Measurements from ENCODE around the gene MCM9.

MCM9 gene

GRCh38 chr6:118890997-118891790 lies 43.8 kb downstream of the MCM9 start:
- peak overlapping the region; percentile 18 for H3K9ac ChIP-seq (ENCODE audit: low read depth, low read length)
- H3K4me1 ChIP-seq (ENCODE audit: control insufficient read depth, insufficient read depth, low read length) = no peaks in the 10 kb centered on the region
- no peaks in the 10 kb centered on the region for H3K9me3 ChIP-seq (ENCODE audit: control insufficient read depth, insufficient read depth, low read length)
- no peak overlapping the region for H3K4me3 ChIP-seq (ENCODE audit: low read depth, low read length)
- no peaks in the 10 kb centered on the region for H3K27me3 ChIP-seq (ENCODE audit: control insufficient read depth, insufficient read depth, low read length)
- H3K36me3 ChIP-seq (ENCODE audit: control insufficient read depth, insufficient read depth, low read length) = no peaks in the 10 kb centered on the region

- Histone ChIP-seq H3K4me1 (ENCODE audit: control insufficient read depth, insufficient read depth, low read length) (no peaks in the 10 kb centered on the region), H3K9ac (ENCODE audit: low read depth, low read length) (no peak overlapping the region)
Observed at GRCh38 chr6:118889163-118889562, 45.8 kb downstream of the MCM9 start.

DNA sequence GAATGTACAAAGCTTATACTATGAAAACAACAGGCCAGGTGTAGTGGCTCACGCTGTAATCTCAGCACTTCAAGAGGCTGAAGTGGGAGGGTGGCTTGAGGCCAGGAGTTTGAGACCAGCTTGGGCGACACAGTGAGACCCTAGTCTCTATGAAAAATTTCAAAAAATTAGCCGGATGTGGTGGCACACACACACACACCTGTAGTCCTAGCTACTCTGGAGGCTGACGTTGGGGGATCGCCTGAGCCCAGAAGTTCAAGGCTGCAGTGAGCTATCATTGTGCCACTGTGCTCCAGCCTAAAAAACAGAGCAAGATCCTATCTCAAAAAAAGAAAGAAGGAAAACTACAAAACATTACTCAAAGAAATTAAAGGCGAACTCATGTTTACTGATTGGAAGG lies 48.3 kb downstream of the MCM9 start:
- Histone ChIP-seq H3K4me3 (ENCODE audit: low read depth, low read length) (no peak overlapping the region), H3K27me3 (ENCODE audit: control insufficient read depth, insufficient read depth, low read length) (no peaks in the 10 kb centered on the region), H3K4me1 (ENCODE audit: control insufficient read depth, insufficient read depth, low read length) (peaks cover 10% of the 10 kb centered on the region), H3K9ac (ENCODE audit: low read depth, low read length) (no peak overlapping the region), H3K36me3 (ENCODE audit: control insufficient read depth, insufficient read depth, low read length) (no peaks in the 10 kb centered on the region), H3K9me3 (ENCODE audit: control insufficient read depth, insufficient read depth, low read length) (no peaks in the 10 kb centered on the region)

More at GRCh38 chr6:118889163-118889562, 45.8 kb downstream of the MCM9 start:
- Histone ChIP-seq H3K4me3 (ENCODE audit: low read depth, low read length) (no peak overlapping the region), H3K36me3 (ENCODE audit: control insufficient read depth, insufficient read depth, low read length) (no peaks in the 10 kb centered on the region), H3K9me3 (ENCODE audit: control insufficient read depth, insufficient read depth, low read length) (no peaks in the 10 kb centered on the region), H3K27me3 (ENCODE audit: control insufficient read depth, insufficient read depth, low read length) (no peaks in the 10 kb centered on the region)

GRCh38 chr6:118882314-118882905 lies 52.5 kb downstream of the MCM9 start:
- no peak overlapping the region for H3K9ac ChIP-seq (ENCODE audit: low read depth, low read length)
- peaks cover 11% of the 10 kb centered on the region for H3K4me1 ChIP-seq (ENCODE audit: control insufficient read depth, insufficient read depth, low read length)

GRCh38 chr6:118881440-118882313 lies 53.3 kb downstream of the MCM9 start:
- Histone ChIP-seq H3K9me3 (ENCODE audit: control insufficient read depth, insufficient read depth, low read length) (no peaks in the 10 kb centered on the region), H3K9ac (ENCODE audit: low read depth, low read length) (no peak overlapping the region), H3K27me3 (ENCODE audit: control insufficient read depth, insufficient read depth, low read length) (no peaks in the 10 kb centered on the region), H3K4me1 (ENCODE audit: control insufficient read depth, insufficient read depth, low read length) (peaks cover 11% of the 10 kb centered on the region), H3K36me3 (ENCODE audit: control insufficient read depth, insufficient read depth, low read length) (no peaks in the 10 kb centered on the region), H3K4me3 (ENCODE audit: low read depth, low read length) (no peak overlapping the region)

More at GRCh38 chr6:118882314-118882905, 52.5 kb downstream of the MCM9 start:
- no peaks in the 10 kb centered on the region for H3K9me3 ChIP-seq (ENCODE audit: control insufficient read depth, insufficient read depth, low read length)
- H3K36me3 ChIP-seq (ENCODE audit: control insufficient read depth, insufficient read depth, low read length) = no peaks in the 10 kb centered on the region
- no peaks in the 10 kb centered on the region for H3K27me3 ChIP-seq (ENCODE audit: control insufficient read depth, insufficient read depth, low read length)
- H3K4me3 ChIP-seq (ENCODE audit: low read depth, low read length) = no peak overlapping the region

DNA sequence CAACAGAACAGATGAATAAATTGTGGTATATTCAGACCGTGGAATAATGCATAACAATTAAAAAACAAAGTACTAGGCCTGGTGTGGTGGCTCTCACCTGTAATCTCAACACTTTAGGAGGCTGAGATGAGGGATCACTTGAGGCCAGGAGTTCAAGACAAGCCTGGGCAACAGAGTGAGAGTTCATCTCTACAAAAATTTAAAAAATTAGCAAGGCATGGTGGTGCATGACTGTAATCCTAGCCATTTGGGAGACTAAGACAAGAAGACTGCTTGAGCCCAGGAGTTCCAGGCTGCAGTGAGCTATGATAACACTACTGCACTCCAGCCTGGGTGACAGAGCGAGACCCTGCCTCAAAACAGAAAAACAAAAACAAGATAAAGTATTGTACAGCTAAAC lies 57.2 kb downstream of the MCM9 start:
- Histone ChIP-seq H3K4me1 (ENCODE audit: control insufficient read depth, insufficient read depth, low read length) (peaks cover 11% of the 10 kb centered on the region), H3K4me3 (ENCODE audit: low read depth, low read length) (no peak overlapping the region), H3K9me3 (ENCODE audit: control insufficient read depth, insufficient read depth, low read length) (no peaks in the 10 kb centered on the region), H3K9ac (ENCODE audit: low read depth, low read length) (no peak overlapping the region), H3K27me3 (ENCODE audit: control insufficient read depth, insufficient read depth, low read length) (no peaks in the 10 kb centered on the region), H3K36me3 (ENCODE audit: control insufficient read depth, insufficient read depth, low read length) (no peaks in the 10 kb centered on the region)

DNA sequence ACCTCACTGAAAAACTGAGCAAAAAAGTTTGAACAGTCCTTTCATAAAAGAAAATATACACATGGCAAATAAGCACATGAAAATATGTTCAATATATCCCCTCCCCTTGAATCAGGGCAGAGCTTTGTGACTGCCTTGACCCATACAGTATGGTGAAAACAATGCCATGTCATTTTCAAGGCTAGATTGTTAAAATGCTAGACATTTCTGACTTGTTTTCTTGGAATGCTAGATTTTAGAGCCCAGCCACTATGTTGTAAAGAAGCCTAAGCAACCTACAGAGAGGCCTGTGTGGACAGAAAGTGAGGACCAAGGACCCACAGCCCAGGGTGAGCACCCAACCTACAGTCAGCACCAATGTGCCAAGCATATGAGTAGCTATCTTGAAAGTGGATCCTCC lies 58.1 kb downstream of the MCM9 start:
- H3K27me3 ChIP-seq (ENCODE audit: control insufficient read depth, insufficient read depth, low read length) = no peaks in the 10 kb centered on the region
- peaks cover 2% of the 10 kb centered on the region for H3K4me1 ChIP-seq (ENCODE audit: control insufficient read depth, insufficient read depth, low read length)
- H3K9ac ChIP-seq (ENCODE audit: low read depth, low read length) = no peak overlapping the region
- no peaks in the 10 kb centered on the region for H3K36me3 ChIP-seq (ENCODE audit: control insufficient read depth, insufficient read depth, low read length)
- H3K9me3 ChIP-seq (ENCODE audit: control insufficient read depth, insufficient read depth, low read length) = no peaks in the 10 kb centered on the region
- H3K4me3 ChIP-seq (ENCODE audit: low read depth, low read length) = no peak overlapping the region

GRCh38 chr6:118876198-118876597 lies 58.8 kb downstream of the MCM9 start:
- Histone ChIP-seq H3K27me3 (ENCODE audit: control insufficient read depth, insufficient read depth, low read length) (no peaks in the 10 kb centered on the region), H3K36me3 (ENCODE audit: control insufficient read depth, insufficient read depth, low read length) (no peaks in the 10 kb centered on the region), H3K9me3 (ENCODE audit: control insufficient read depth, insufficient read depth, low read length) (no peaks in the 10 kb centered on the region), H3K4me3 (ENCODE audit: low read depth, low read length) (no peak overlapping the region), H3K9ac (ENCODE audit: low read depth, low read length) (no peak overlapping the region), H3K4me1 (ENCODE audit: control insufficient read depth, insufficient read depth, low read length) (no peaks in the 10 kb centered on the region)

- H3K9ac ChIP-seq (ENCODE audit: low read depth, low read length) = no peak overlapping the region
Observed at GRCh38 chr6:118875672-118876071, 59.3 kb downstream of the MCM9 start.

DNA sequence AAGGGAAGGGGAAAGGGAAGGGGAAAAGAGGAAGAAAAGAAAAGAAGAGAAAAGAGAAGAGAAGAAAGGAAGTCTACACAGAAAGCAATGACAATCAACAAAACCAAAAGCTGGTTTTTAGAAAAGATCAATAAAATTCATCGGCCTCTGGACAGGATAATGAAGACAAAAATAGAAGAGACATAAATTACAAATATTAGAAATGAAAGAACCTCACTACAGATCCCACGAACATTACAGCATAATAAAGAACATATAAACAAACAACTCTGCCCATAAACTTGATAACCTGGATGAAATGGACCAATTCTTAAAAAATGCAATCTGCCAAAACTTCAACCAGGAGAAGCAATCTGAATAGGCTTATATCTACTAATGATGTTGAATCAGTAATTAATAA lies 61.7 kb downstream of the MCM9 start:
- H3K9ac ChIP-seq (ENCODE audit: low read depth, low read length) = no peak overlapping the region
- H3K36me3 ChIP-seq (ENCODE audit: control insufficient read depth, insufficient read depth, low read length) = no peaks in the 10 kb centered on the region
- H3K4me3 ChIP-seq (ENCODE audit: low read depth, low read length) = no peak overlapping the region
- H3K27me3 ChIP-seq (ENCODE audit: control insufficient read depth, insufficient read depth, low read length) = no peaks in the 10 kb centered on the region
- no peaks in the 10 kb centered on the region for H3K9me3 ChIP-seq (ENCODE audit: control insufficient read depth, insufficient read depth, low read length)
- H3K4me1 ChIP-seq (ENCODE audit: control insufficient read depth, insufficient read depth, low read length) = no peaks in the 10 kb centered on the region

More at GRCh38 chr6:118875672-118876071, 59.3 kb downstream of the MCM9 start:
- Histone ChIP-seq H3K36me3 (ENCODE audit: control insufficient read depth, insufficient read depth, low read length) (no peaks in the 10 kb centered on the region), H3K9me3 (ENCODE audit: control insufficient read depth, insufficient read depth, low read length) (no peaks in the 10 kb centered on the region), H3K4me1 (ENCODE audit: control insufficient read depth, insufficient read depth, low read length) (no peaks in the 10 kb centered on the region), H3K4me3 (ENCODE audit: low read depth, low read length) (no peak overlapping the region), H3K27me3 (ENCODE audit: control insufficient read depth, insufficient read depth, low read length) (no peaks in the 10 kb centered on the region)

DNA sequence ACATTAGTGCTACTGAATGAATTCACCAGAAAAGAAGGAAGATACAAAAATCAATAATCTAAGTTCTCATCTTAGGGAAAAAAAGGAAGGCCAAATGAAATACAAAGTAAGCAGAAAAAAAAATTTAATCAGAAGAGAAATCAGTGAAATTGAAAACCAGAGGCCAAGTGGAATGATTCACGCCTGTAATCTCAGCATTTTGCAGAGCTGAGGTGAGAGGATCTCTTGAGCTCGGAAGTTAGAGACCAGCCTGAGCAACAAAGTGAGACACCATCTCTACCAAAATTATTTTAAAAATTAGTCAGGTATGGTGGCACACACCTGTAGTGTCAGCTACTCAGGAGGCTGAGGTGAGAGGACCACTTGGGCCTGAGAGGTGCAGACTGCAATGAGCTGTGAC lies 62.2 kb downstream of the MCM9 start:
- H3K4me3 ChIP-seq (ENCODE audit: low read depth, low read length) = no peak overlapping the region

More for the DNA sequence above, 62.2 kb downstream of the MCM9 start:
- Histone ChIP-seq H3K9ac (ENCODE audit: low read depth, low read length) (no peak overlapping the region), H3K4me1 (ENCODE audit: control insufficient read depth, insufficient read depth, low read length) (no peaks in the 10 kb centered on the region), H3K9me3 (ENCODE audit: control insufficient read depth, insufficient read depth, low read length) (no peaks in the 10 kb centered on the region), H3K27me3 (ENCODE audit: control insufficient read depth, insufficient read depth, low read length) (no peaks in the 10 kb centered on the region), H3K36me3 (ENCODE audit: control insufficient read depth, insufficient read depth, low read length) (no peaks in the 10 kb centered on the region)

Measured in iPS-15b (cell line).